Activated CD4-positive, CD25-positive, alpha-beta regulatory T cell treated with anti-CD3 and anti-CD28 coated beads, Interleukin-2, amount 50 U/mL, for 16 hours (primary cell): Measurements from ENCODE around the gene OR52A5.
"Not testable (repeated sequence)": the region's sequence is repeated elsewhere in the genome, so short reads cannot be mapped to it uniquely, and the experiment has no call there.

Experiments
- DNase-seq: peaks from one replicate; pipeline ENCODE4 v3.0.0-alpha.2; 2020; ENCODE audit warnings: low read depth, low spot score

The OR52A5 gene

GRCh38 chr11:5137996-5138395 lies at the start of gene OR52A5:
TSS of gene OR52A5 (minus strand) at chr11:5138356. CDS start at chr11:5132642, 5,714 bp downstream.
- no peak for DNase-seq

GRCh38 chr11:5178046-5178837 lies 40.1 kb upstream of the OR52A5 start:
- DNase-seq: no peak

DNA sequence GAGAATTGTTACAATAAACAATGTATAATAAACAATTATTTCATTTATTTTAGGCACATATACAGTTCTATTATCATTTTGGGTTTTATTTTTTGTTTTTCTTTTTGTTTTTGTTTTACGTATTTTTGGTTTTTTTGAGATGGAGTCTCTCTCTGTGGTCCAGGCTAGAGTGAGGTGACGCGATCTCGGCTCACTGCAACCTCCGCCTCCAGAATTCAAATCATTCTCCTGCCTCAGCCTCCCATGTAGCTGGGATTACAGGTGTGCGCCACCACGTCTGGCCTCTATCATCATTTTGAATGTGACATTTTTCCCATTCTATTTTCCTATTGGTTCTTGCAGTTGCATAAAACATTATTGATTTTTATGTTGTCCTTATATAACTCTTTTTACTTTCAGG lies 36.8 kb upstream of the OR52A5 start:
- no peak for DNase-seq

GRCh38 chr11:5171856-5172255 lies 33.7 kb upstream of the OR52A5 start:
- no peak for DNase-seq

DNA sequence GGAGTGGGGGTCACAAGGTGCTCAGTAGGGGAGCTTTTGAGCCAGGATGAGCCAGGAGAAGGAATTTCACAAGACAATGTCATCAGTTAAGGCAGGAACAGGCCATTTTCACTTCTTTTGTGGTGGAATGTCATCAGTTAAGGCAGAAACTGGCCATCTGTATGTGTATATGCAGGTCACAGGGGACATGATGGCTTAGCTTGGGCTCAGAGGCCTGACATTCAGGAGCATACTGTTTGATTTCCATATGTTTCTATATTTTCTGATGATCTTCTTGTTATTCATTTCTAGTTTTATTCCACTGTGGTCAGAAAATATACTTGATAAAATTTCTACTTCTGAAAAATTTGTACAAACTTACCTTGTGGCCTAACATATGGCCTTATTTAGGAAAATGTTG lies 27.7 kb upstream of the OR52A5 start:
- DNase-seq: not testable (repeated sequence)

DNA sequence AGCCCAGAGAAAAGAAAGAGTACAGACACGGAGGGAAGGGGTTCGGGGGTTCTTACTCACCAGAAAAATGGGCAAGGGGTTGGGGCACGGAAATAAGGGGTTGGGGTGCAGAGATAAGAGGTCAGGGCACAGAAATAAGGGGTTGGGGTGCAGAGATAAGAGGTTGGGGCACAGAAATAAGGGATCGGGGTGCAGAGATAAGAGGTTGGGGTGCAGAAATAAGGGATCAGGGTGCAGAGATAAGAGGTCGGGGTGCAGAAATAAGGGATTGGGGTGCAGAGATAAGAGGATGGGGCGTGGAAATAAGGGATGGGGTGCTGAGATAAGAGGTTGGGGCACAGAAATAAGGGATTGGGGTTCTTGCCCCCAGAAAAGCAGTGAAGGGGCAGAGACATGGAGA lies 26.7 kb upstream of the OR52A5 start:
- DNase-seq: not testable (repeated sequence)

DNA sequence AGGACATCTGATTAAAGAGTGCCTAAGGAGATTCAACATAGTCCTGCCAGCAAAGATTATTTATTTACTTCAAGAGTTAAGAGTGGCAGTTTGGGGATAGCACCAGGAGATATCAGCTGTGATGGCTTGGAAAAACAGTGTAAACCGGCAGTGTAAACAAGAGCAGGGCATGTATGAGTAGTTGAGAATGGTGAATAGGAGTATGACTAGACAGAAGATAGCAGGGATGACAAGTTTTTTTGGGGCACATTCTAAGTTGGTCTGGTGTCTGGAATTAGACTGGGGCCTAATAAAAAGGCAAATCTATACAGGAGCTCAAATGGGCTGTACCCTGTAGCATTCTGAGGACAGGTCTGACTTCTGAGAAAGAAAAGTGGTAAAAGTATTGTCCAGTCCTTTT lies 22.9 kb upstream of the OR52A5 start:
- not testable (repeated sequence) for DNase-seq

DNA sequence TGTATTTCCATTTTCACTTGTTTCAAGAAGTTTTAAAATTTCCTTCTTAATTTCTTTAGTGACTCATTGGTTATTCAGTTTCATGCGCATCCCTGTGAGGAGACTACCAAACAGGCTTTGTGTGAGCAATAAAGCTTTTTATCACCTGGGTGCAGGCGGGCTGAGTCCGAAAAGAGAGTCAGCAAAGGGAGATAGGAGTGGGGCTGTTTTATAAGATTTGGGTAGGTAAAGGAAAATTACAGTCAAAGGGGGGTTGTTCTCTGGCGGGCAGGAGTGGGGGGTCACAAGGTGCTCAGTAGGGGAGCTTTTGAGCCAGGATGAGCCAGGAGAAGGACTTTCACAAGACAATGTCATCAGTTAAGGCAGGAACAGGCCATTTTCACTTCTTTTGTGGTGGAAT lies 22.1 kb upstream of the OR52A5 start:
- not testable (repeated sequence) for DNase-seq

DNA sequence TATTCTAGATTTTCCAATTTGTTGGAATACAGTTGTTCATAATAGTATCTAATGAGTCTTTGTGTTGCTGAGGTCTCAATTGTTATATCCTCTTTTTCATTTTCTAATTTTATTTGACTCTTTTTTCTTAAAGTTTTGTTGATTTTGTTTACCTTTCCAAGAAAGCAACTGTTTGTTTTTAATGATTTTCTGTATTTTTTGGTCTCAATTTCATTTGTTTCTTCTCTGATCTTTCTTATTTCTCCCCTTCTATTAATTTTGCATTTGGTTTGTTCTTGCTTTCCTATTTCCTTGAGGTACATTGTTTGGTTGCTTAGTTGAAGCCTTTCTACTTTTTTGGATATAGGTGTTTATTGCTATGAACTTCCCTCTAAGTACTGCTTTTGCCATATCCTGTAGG lies 21.6 kb upstream of the OR52A5 start:
- DNase-seq: no peak

GRCh38 chr11:5154657-5155056 lies 16.5 kb upstream of the OR52A5 start, which contains the start of gene OR52A1:
TSS of gene OR52A1 (minus strand) at chr11:5154757. CDS start at chr11:5152369, 2,388 bp downstream.
- no peak for DNase-seq

- no peak for DNase-seq
These were observed 15.6 kb upstream of the OR52A5 start for GRCh38 chr11:5153574-5154431.

DNA sequence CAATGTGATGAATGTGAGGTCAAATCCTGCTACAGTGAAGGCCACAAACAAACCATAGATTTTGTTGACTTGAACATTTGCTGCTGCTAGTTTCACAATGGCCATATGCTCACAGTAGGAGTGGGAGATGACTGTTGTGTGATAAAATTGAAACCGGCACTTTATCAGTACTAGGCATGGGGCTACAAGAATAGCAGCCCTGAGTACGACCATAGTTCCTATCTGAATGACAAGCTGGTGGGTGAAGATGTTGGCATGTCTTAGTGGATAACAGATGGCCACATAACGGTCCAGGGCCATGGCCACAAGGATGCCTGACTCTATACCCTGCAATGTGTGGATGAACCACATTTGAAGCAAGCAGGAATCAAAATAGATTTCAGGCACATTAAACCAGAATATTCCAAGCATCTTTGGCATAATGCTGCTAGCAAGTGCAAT lies 13.6 kb upstream of the OR52A5 start:
- DNase-seq: no peak

DNA sequence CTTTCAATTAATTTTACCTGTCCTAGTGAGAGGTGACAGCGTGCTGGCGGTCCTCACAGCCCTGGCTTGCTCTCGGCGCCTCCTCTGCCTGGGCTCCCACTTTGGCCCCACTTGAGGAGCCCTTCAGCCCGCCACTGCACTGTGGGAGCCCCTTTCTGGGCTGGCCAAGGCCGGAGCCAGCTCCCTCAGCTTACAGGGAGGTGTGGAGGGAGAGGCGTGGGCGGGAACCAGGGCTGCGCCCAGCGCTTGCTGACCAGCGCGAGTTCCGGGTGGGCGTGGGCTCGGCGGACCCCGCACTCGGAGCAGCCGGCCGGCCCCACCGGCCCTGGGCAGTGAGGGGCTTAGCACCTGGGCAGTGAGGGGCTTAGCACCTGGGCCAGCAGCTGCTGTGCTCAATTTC lies 6.0 kb upstream of the OR52A5 start:
- not testable (repeated sequence) for DNase-seq

DNA sequence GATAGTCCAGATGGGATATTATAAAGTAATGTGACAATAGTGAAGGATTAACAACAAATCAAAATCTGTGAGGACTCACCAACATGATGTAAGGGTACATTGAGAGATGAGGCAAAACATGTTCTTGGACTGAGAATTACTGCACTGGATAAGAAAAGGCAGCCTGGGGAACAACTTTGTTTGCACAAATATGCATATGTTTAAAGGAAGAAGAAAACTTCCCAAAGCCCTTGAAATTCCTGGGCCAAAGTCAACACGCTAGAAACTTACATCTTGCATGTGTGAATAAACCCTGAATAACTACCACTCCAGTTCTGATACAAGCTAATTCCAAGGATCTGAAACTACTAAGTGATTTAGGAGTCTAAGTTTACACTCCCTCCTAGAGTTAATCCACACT lies 1.1 kb downstream of the OR52A5 start:
- no peak for DNase-seq

- no peak for DNase-seq
These were observed 1.9 kb downstream of the OR52A5 start for GRCh38 chr11:5136261-5136660.

GRCh38 chr11:5131584-5132335 lies 6.4 kb downstream of the OR52A5 start:
- DNase-seq: no peak

DNA sequence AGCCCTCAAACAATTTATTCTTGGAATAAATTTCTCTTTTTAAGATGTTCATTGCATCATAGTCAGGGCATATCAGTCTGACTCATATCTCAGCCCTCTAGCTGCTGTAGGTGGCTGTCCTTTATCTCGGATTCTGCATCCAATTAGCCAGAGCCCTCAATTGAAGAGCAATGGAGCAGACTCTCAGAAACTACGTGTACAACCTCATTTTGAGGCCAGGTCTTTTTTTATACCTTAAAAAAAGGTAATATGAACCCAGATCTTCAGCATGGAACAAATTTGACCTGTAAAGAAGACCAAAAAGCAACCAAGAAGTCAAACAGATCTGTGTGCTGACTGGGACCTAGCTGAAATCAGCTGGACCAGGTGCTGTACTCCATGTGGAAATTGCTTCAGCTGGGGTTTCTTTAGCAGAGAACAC lies 8.7 kb downstream of the OR52A5 start:
- no peak for DNase-seq

- no peak for DNase-seq
These were observed 13.1 kb downstream of the OR52A5 start for GRCh38 chr11:5124891-5125620.

GRCh38 chr11:5123802-5124521 lies 14.2 kb downstream of the OR52A5 start:
- DNase-seq: peak; percentile 2

- no peak for DNase-seq
These were observed 19.3 kb downstream of the OR52A5 start for GRCh38 chr11:5118893-5119292.
